OCI-LY1 (cell line): ENCODE measurements around the gene STEAP1B.

ENCODE experiments used
- CTCF ChIP-seq: fragments of 200-600 bp; sonication (generic), shearing (Covaris generic); IDR thresholded peaks from 2 replicates; pipeline ENCODE4 v1.5.1; 2017; ENCODE audit warnings: mild to moderate bottlenecking, antibody characterized with exemption, low read length, moderate library complexity, mixed read lengths
- EZH2 ChIP-seq: fragments of 200-600 bp; sonication (generic), shearing (Covaris generic); IDR thresholded peaks from 2 replicates; pipeline ENCODE4 v1.8.0; 2017; ENCODE audit warnings: borderline replicate concordance, mixed run types, mild to moderate bottlenecking, antibody characterized with exemption, low read length, moderate library complexity, mixed read lengths

GRCh38 chr7:22427104-22427503 lies 72.9 kb downstream of the STEAP1B start:
- no peak for TF ChIP-seq CTCF
- no peak for TF ChIP-seq EZH2
